Measurements from ENCODE around the gene TCF4. TPM values are rescaled to one million over a fixed set of nuclear protein-coding genes. Genes with fewer than 3 reads are reported as not detected.

Gene TCF4
- total and polyA plus RNA-seq, 2 donors (not counting 3 experiments of a cell fraction or from before 2014, with no cell fraction given): 183 to 390 TPM

DNA sequence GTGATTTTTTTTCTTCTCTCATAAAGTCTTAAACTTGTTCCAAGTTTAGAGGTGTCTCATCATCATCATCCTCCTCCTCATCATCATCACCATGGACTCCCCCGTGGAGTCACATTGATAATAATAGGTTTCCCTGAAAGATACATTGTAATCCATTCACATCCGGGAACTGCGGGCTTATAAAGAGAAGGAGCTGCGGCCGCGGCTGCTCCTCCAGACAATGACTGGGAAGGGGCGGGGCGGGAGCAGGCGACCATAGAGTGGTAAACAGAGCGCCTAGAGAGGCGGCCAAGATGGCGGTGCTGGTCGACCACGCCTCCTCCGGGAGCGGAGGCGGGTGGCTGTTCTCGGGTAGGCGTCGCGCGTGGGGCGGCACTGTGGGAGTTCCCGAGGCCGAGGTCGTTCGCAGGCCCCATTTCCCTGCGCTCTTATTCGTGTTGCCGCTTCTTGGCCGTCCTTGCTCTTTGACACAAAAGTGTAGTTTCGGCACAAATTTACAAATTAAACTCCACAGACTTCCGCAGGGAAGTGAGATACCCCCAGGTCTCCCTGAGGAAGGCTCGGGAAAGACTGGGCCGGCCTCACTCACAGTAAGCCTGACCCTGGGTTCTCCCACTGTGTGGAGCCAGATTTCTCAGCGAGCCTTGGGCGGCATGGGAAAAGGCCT, 1.8 kb upstream of the TCF4 start:
- BruUV-seq (replicated peaks): no TSS peak

More for the DNA sequence above, 1.8 kb upstream of the TCF4 start:
- DNase-seq (ENCODE audit: low read depth, low spot score) (peak; percentile 97), FAIRE-seq (peak; percentile 78)
- peaks cover 39% of the 10 kb centered on the region for H3K79me2 ChIP-seq (ENCODE audit: control insufficient read depth, insufficient read depth, low read length)
- no peaks in the 10 kb centered on the region for H3K27me3 ChIP-seq (ENCODE audit: control insufficient read depth in 2 of 2, insufficient read depth in 2 of 2, low read length in 2 of 2)
- intact Hi-C loops (cut with micrococcal nuclease): loop anchor here (1.0 to 10.0 kb wide), 15 partner anchors 111 to 986 kb away; no protein-coding TSS in a partner anchor
- ChIA-PET CTCF (interaction anchor here (0.6 to 1.8 kb wide), 9 partner anchors 167 to 987 kb away, joined by 3 to 9 read pairs (median 4); no protein-coding TSS in a partner anchor), POLR2A (interaction anchor here (0.6 to 0.8 kb wide), 4 partner anchors 35 to 251 kb away, joined by 3 to 6 read pairs (median 3); no protein-coding TSS in a partner anchor)
- H3K27ac ChIP-seq (ENCODE audit: insufficient read depth, low read depth, low read length): peak overlapping the region; percentile 96
- H3K9me1 ChIP-seq (replicated peaks; ENCODE audit: control insufficient read depth, extremely low read depth, insufficient read depth, low read length): no peaks in the 10 kb centered on the region
- TF ChIP-seq, protein P1, sequence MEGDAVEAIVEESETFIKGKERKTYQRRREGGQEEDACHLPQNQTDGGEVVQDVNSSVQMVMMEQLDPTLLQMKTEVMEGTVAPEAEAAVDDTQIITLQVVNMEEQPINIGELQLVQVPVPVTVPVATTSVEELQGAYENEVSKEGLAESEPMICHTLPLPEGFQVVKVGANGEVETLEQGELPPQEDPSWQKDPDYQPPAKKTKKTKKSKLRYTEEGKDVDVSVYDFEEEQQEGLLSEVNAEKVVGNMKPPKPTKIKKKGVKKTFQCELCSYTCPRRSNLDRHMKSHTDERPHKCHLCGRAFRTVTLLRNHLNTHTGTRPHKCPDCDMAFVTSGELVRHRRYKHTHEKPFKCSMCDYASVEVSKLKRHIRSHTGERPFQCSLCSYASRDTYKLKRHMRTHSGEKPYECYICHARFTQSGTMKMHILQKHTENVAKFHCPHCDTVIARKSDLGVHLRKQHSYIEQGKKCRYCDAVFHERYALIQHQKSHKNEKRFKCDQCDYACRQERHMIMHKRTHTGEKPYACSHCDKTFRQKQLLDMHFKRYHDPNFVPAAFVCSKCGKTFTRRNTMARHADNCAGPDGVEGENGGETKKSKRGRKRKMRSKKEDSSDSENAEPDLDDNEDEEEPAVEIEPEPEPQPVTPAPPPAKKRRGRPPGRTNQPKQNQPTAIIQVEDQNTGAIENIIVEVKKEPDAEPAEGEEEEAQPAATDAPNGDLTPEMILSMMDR (IDR thresholded peaks at IDR 0.05; ENCODE audit: extremely low read depth in 1 of 2, insufficient read depth in 1 of 2, low read depth in 1 of 2, low read length in 2 of 2): no peak
- no peak for TF ChIP-seq JUN (IDR thresholded peaks at IDR 0.05; ENCODE audit: borderline replicate concordance, insufficient read depth, insufficient read length, low read depth)
- TF ChIP-seq, protein P2, sequence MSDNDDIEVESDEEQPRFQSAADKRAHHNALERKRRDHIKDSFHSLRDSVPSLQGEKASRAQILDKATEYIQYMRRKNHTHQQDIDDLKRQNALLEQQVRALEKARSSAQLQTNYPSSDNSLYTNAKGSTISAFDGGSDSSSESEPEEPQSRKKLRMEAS (IDR thresholded peaks at IDR 0.05; ENCODE audit: insufficient read depth, insufficient read length): peak; percentile 67
- no peak for TF ChIP-seq MYC (IDR thresholded peaks at IDR 0.05; ENCODE audit: low read depth, low read length)
- peak; percentile 79 for TF ChIP-seq POLR2AphosphoS5 (IDR thresholded peaks at IDR 0.05; ENCODE audit: insufficient read depth, low read depth, low read length)
- TF ChIP-seq EZH2 (IDR thresholded peaks at IDR 0.05; ENCODE audit: borderline replicate concordance, low read depth, low read length, severe bottlenecking): no peak
- peak; percentile 81 for TF ChIP-seq POLR2A (IDR thresholded peaks at IDR 0.05; ENCODE audit: low read depth, low read length)
- H3K4me3 ChIP-seq (replicated peaks in 1 of 3; ENCODE audit: insufficient read depth in 1 of 3, low read depth in 1 of 3, low read length in 3 of 3): peak overlapping the region; percentile 87 to 100 (median 98)
- peaks cover 0 to 3% of the 10 kb centered on the region in 2 experiments for H3K36me3 ChIP-seq (ENCODE audit: control insufficient read depth in 2 of 2, extremely low read depth in 1 of 2, insufficient read depth in 2 of 2, low read length in 2 of 2)
- peak overlapping the region; percentile 96 for H3K4me2 ChIP-seq (ENCODE audit: insufficient read depth, low read length)
- H4K20me1 ChIP-seq (replicated peaks; ENCODE audit: control insufficient read depth, extremely low read depth, insufficient read depth, low read length): no peaks in the 10 kb centered on the region
- peaks cover 23% of the 10 kb centered on the region for H3K4me1 ChIP-seq (ENCODE audit: control insufficient read depth, extremely low read depth, insufficient read depth, low read length)
- peak overlapping the region; percentile 83 for H2AFZ ChIP-seq (ENCODE audit: low read depth, low read length)
- H3K9ac ChIP-seq (replicated peaks; ENCODE audit: extremely low read depth, insufficient read depth, low read length): peak overlapping the region; percentile 100
- no peaks in the 10 kb centered on the region for H3K9me3 ChIP-seq (replicated peaks; ENCODE audit: control insufficient read depth, insufficient read depth, low read length)
- dilution Hi-C loops (cut with MboI; ENCODE audit: extremely low pct_ligation_motif_present, low sequenced_read_pairs): no loop called here
